ENCODE data around the gene SLC39A2.

DNA sequence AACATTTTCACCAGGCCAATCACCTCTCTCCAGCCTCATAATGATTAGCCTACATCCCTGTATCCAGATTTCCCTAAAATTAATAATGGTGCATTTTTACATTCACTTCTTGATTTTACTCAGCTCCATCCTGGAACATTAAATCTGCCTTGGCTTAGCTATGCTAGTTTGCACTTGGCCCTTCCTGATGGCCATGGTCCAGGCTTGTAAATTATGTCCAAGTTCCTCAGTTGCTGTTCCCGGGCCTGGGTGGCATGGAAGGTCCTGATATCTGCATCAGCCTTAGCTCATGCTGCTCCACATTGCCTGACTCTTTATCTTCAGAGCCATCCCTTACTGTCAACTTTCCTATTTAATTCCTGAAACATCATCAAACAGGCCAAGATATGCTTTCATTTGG, 20.4 kb upstream of the SLC39A2 start:
- no peak for TF ChIP-seq EZH2 (IDR thresholded peaks at IDR 0.05; ENCODE audit: low read length, unreplicated experiment)
- TF ChIP-seq, protein P1, sequence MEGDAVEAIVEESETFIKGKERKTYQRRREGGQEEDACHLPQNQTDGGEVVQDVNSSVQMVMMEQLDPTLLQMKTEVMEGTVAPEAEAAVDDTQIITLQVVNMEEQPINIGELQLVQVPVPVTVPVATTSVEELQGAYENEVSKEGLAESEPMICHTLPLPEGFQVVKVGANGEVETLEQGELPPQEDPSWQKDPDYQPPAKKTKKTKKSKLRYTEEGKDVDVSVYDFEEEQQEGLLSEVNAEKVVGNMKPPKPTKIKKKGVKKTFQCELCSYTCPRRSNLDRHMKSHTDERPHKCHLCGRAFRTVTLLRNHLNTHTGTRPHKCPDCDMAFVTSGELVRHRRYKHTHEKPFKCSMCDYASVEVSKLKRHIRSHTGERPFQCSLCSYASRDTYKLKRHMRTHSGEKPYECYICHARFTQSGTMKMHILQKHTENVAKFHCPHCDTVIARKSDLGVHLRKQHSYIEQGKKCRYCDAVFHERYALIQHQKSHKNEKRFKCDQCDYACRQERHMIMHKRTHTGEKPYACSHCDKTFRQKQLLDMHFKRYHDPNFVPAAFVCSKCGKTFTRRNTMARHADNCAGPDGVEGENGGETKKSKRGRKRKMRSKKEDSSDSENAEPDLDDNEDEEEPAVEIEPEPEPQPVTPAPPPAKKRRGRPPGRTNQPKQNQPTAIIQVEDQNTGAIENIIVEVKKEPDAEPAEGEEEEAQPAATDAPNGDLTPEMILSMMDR (conservative IDR thresholded peaks at IDR 0.05; ENCODE audit: low read depth, low read length), result no peak

Measured in PC-3 (cell line).